ENCODE results near the gene STARD10. TPM values are rescaled to one million over a fixed set of nuclear protein-coding genes. Genes with fewer than 3 reads are reported as not detected.
A peak's percentile ranks its signal among the peaks of the same experiment; 100 is the strongest.

Gene STARD10
- total and polyA plus RNA-seq, 9 of the 15 experiments (the other 6 are each of a cell fraction or from before 2014, with no cell fraction given), result 0.15 to 52.9 (median 32.3) TPM

DNA sequence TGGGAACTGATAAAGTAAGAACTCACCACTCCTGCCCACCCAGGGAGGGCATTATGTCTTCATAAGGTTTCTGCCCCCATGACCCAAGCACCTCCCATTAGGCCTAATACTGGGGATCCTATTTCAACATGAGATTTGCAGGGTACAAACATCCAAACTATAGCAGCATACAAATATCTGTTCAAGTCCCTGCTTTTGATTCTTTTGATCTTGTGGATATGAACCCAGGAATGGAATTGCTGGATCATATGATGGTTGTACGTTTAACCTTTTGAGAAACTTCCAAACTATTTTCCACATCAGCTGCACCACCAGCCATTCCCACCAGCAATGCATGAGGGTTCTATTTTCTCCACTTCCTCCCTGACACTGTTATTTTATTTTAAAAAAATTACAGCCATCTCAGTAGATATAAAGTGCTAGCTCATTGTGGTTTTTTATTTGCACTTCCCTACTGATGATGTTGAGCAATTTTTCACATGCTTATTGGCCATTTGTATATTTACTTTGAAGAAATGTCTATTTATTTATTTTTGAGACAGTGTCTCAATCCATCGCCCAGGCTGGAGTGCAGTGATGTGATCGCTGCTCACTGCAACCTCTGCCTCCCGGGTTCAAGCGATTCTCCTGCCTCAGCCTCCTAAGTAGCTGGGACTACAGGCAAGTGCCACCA lies 13.3 kb upstream of the STARD10 start (continued):
- no peak for TF ChIP-seq SRF (CRISPR knock-in tag; IDR thresholded peaks at IDR 0.05)
- no peak for TF ChIP-seq RBBP5 (IDR thresholded peaks at IDR 0.05; ENCODE audit: borderline replicate concordance, insufficient read depth, low read length, poor library complexity, severe bottlenecking)
- TF ChIP-seq CTBP1 (IDR thresholded peaks at IDR 0.05; ENCODE audit: borderline replicate concordance), result no peak
- peak; percentile 58; the same call in 1 of the 2 replicates for TF ChIP-seq MAFF (IDR thresholded peaks at IDR 0.05; ENCODE audit: low read length)
- TF ChIP-seq EWSR1 (IDR thresholded peaks at IDR 0.05; ENCODE audit: borderline replicate concordance, low read depth, partially characterized antibody), result no peak
- TF ChIP-seq, protein P1, sequence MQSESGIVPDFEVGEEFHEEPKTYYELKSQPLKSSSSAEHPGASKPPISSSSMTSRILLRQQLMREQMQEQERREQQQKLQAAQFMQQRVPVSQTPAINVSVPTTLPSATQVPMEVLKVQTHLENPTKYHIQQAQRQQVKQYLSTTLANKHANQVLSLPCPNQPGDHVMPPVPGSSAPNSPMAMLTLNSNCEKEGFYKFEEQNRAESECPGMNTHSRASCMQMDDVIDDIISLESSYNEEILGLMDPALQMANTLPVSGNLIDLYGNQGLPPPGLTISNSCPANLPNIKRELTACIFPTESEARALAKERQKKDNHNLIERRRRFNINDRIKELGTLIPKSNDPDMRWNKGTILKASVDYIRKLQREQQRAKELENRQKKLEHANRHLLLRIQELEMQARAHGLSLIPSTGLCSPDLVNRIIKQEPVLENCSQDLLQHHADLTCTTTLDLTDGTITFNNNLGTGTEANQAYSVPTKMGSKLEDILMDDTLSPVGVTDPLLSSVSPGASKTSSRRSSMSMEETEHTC (IDR thresholded peaks at IDR 0.05), result no peak
- no peak for TF ChIP-seq POLR2AphosphoS2 (IDR thresholded peaks at IDR 0.05; ENCODE audit: low read length)
- TF ChIP-seq, protein P2, sequence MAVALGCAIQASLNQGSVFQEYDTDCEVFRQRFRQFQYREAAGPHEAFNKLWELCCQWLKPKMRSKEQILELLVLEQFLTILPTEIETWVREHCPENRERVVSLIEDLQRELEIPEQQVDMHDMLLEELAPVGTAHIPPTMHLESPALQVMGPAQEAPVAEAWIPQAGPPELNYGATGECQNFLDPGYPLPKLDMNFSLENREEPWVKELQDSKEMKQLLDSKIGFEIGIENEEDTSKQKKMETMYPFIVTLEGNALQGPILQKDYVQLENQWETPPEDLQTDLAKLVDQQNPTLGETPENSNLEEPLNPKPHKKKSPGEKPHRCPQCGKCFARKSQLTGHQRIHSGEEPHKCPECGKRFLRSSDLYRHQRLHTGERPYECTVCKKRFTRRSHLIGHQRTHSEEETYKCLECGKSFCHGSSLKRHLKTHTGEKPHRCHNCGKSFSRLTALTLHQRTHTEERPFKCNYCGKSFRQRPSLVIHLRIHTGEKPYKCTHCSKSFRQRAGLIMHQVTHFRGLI (CRISPR knock-in tag; IDR thresholded peaks at IDR 0.05), result no peak
- no peak for TF ChIP-seq SOX6 (IDR thresholded peaks at IDR 0.05)
- no peak for TF ChIP-seq CHCHD3 (CRISPR knock-in tag; IDR thresholded peaks at IDR 0.05)
- TF ChIP-seq PCBP2 (IDR thresholded peaks at IDR 0.05; ENCODE audit: low read depth, low read length, poor library complexity, severe bottlenecking), result no peak
- no peak for TF ChIP-seq ZNF76 (CRISPR knock-in tag; IDR thresholded peaks at IDR 0.05; ENCODE audit: borderline replicate concordance)
- no peak for TF ChIP-seq CEBPG (CRISPR knock-in tag; IDR thresholded peaks at IDR 0.05)
- peak in 1 of 2 experiments; percentile 89; a peak in 3 of 4 replicates for TF ChIP-seq CEBPG (tag; conservative IDR thresholded peaks at IDR 0.05 in 1 of 2, IDR thresholded peaks at IDR 0.05 in 1 of 2)
- TF ChIP-seq SMARCB1 (IDR thresholded peaks at IDR 0.05; ENCODE audit: insufficient read length, low read depth), result no peak
- peak; percentile 63; the same call in 1 of the 2 replicates for TF ChIP-seq SPI1 (IDR thresholded peaks at IDR 0.05; ENCODE audit: borderline replicate concordance, low read depth, low read length)
- TF ChIP-seq ZNF444 (CRISPR knock-in tag; IDR thresholded peaks at IDR 0.05), result no peak
- TF ChIP-seq MAFG (tag; conservative IDR thresholded peaks at IDR 0.05), result peak; percentile 44
- TF ChIP-seq, protein P3, sequence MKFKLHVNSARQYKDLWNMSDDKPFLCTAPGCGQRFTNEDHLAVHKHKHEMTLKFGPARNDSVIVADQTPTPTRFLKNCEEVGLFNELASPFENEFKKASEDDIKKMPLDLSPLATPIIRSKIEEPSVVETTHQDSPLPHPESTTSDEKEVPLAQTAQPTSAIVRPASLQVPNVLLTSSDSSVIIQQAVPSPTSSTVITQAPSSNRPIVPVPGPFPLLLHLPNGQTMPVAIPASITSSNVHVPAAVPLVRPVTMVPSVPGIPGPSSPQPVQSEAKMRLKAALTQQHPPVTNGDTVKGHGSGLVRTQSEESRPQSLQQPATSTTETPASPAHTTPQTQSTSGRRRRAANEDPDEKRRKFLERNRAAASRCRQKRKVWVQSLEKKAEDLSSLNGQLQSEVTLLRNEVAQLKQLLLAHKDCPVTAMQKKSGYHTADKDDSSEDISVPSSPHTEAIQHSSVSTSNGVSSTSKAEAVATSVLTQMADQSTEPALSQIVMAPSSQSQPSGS (CRISPR knock-in tag; IDR thresholded peaks at IDR 0.05), result no peak
- TF ChIP-seq BCL6 (CRISPR knock-in tag; IDR thresholded peaks at IDR 0.05), result no peak
- peak; percentile 51; the same call in 1 of the 2 replicates for TF ChIP-seq C11orf30 (IDR thresholded peaks at IDR 0.05; ENCODE audit: low read depth)
- no peak for TF ChIP-seq PHTF2 (CRISPR knock-in tag; IDR thresholded peaks at IDR 0.05)
- no peak for TF ChIP-seq ZNF165 (CRISPR knock-in tag; IDR thresholded peaks at IDR 0.05; ENCODE audit: borderline replicate concordance)
- peak; percentile 77 for TF ChIP-seq NFE2 (IDR thresholded peaks at IDR 0.05; ENCODE audit: low read depth)

All from K562 (cell line).